HepG2 (cell line): ENCODE results near the gene ZXDC. TPM values are rescaled to one million over a fixed set of nuclear protein-coding genes. Genes with fewer than 3 reads are reported as not detected.

ENCODE experiments used
- AGO1 ChIP-seq: fragments of 200-400 bp; formaldehyde crosslinking; IDR thresholded peaks from 2 replicates; pipeline ENCODE4 v1.6.1; 2017; ENCODE audit warnings: mild to moderate bottlenecking, low read depth, low read length, moderate library complexity; ENCODE audit not compliant: poor library complexity, severe bottlenecking
- AHDC1 ChIP-seq: sonication (generic); formaldehyde crosslinking; IDR thresholded peaks from 2 replicates; pipeline ENCODE4 v1.5.1; 2020; ENCODE audit warnings: mild to moderate bottlenecking, missing genetic modification reagents, borderline replicate concordance
- AKNA ChIP-seq: sonication (generic); formaldehyde crosslinking; IDR thresholded peaks from 2 replicates; pipeline ENCODE4 v1.4.0; 2020; ENCODE audit warnings: missing genetic modification reagents, borderline replicate concordance
- ATF7 ChIP-seq, 2 experiments: fragments of 450-650 bp in 1 of 2; sonication (generic) in 1 of 2; formaldehyde crosslinking in 1 of 2; IDR thresholded peaks; 2 replicates each; pipeline versions ENCODE4 v1.4.0 to v1.6.1; 2016 to 2020; ENCODE audit warnings: antibody characterized with exemption in 1 of 2, mild to moderate bottlenecking in 1 of 2, missing genetic modification reagents in 1 of 2
- ATRX ChIP-seq: sonication (generic); formaldehyde crosslinking; IDR thresholded peaks from 2 replicates; pipeline ENCODE4 v1.4.0; 2020; ENCODE audit warnings: missing genetic modification reagents, borderline replicate concordance
- CREB3 ChIP-seq: sonication (generic); formaldehyde crosslinking; IDR thresholded peaks from 2 replicates; pipeline ENCODE4 v1.5.0; 2020; ENCODE audit warnings: missing genetic modification reagents
- GLI4 ChIP-seq: sonication (generic); formaldehyde crosslinking; IDR thresholded peaks from 2 replicates; pipeline ENCODE4 v1.5.1; 2020; ENCODE audit warnings: missing genetic modification reagents, mild to moderate bottlenecking, moderate library complexity, borderline replicate concordance
- MTF2 ChIP-seq: sonication (generic); formaldehyde crosslinking; IDR thresholded peaks from 2 replicates; pipeline ENCODE4 v1.5.0; 2020; ENCODE audit warnings: missing genetic modification reagents, borderline replicate concordance
- NR1H2 ChIP-seq: sonication (generic); formaldehyde crosslinking; IDR thresholded peaks from 2 replicates; pipeline ENCODE4 v1.8.1; 2022; ENCODE audit warnings: low read depth, missing genetic modification reagents, borderline replicate concordance
- PHB2 ChIP-seq: fragments of 450-650 bp; IDR thresholded peaks from 2 replicates; pipeline ENCODE4 v1.6.1; 2018; ENCODE audit not compliant: partially characterized antibody
- TBL1XR1 ChIP-seq: fragments of 150-350 bp; IDR thresholded peaks from 2 replicates; pipeline ENCODE4 v1.6.1; 2014; ENCODE audit warnings: borderline replicate concordance, low read length; ENCODE audit not compliant: partially characterized antibody
- TEAD2 ChIP-seq: sonication (generic); formaldehyde crosslinking; IDR thresholded peaks from 2 replicates; pipeline ENCODE4 v1.9.0; 2021; ENCODE audit warnings: missing genetic modification reagents
- YEATS2 ChIP-seq: sonication (generic); formaldehyde crosslinking; IDR thresholded peaks from 2 replicates; pipeline ENCODE4 v1.4.0; 2020; ENCODE audit warnings: missing genetic modification reagents, borderline replicate concordance
- ZBTB20 ChIP-seq: sonication (generic); formaldehyde crosslinking; IDR thresholded peaks from 2 replicates; pipeline ENCODE4 v1.8.1; 2023; ENCODE audit warnings: missing genetic modification reagents, low read depth, mild to moderate bottlenecking, borderline replicate concordance
- ZFP62 ChIP-seq: sonication (generic); formaldehyde crosslinking; IDR thresholded peaks from 2 replicates; pipeline ENCODE4 v1.4.0; 2020; ENCODE audit warnings: missing genetic modification reagents
- ZNF143 ChIP-seq: sonication (generic); formaldehyde crosslinking; IDR thresholded peaks from 2 replicates; pipeline ENCODE4 v1.4.0; 2020; ENCODE audit warnings: missing genetic modification reagents
- polyA plus RNA-seq, 8 experiments: library from polyadenylated mRNA; depleted of rRNA in 3 of 8; stranded (reverse) in 7 of 8; unstranded in 1 of 8; fragments of >200 nt; fragmentation: Illumina TruSeq in 4 of 8; extraction: Trizol in 4 of 8; gene quantifications; 2 replicates each; pipeline versions ENCODE4 v1.2.1 to v1.2.3, GENCODE V29; 2011 to 2016; ENCODE audit warnings: low read depth in 4 of 8, missing spikeins in 1 of 8, mixed read lengths in 1 of 8; ENCODE audit not compliant: insufficient read depth in 1 of 8
- total RNA-seq, 5 experiments: library from RNA; depleted of rRNA; stranded (reverse); fragments of >200 nt; fragmentation: Illumina TruSeq; extraction: Trizol; gene quantifications; 2 replicates each; pipeline ENCODE4 v1.2.3, GENCODE V29; 2016; ENCODE audit warnings: low read depth in 1 of 5

The ZXDC gene
- total and polyA plus RNA-seq, 2 of the 13 experiments (the other 11 are each of a cell fraction or from before 2014, with no cell fraction given), result 17.6 to 21.2 TPM

GRCh38 chr3:126476166-126477060 lies 722 bp upstream of the ZXDC start (continued):
- TF ChIP-seq AKNA (CRISPR knock-in tag), result no peak
- TF ChIP-seq ZBTB20 (CRISPR knock-in tag), result no peak
- TF ChIP-seq ZFP62 (CRISPR knock-in tag), result no peak
- no peak for TF ChIP-seq MTF2 (CRISPR knock-in tag)
- no peak for TF ChIP-seq ATF7 (IDR thresholded peaks at IDR 0.05)
- TF ChIP-seq ATF7 (CRISPR knock-in tag; IDR thresholded peaks at IDR 0.05), result no peak
- no peak for TF ChIP-seq TEAD2 (CRISPR knock-in tag)
- 0 out of 2 replicates have a peak, but pooled peaks have one; percentile 18 for TF ChIP-seq ZNF143
- TF ChIP-seq NR1H2, result no peak
- TF ChIP-seq AGO1, result no peak
- peak; percentile 19; the same call in 1 of the 2 replicates for TF ChIP-seq AHDC1 (CRISPR knock-in tag)
- no peak for TF ChIP-seq TBL1XR1
- TF ChIP-seq ATRX (CRISPR knock-in tag), result no peak
- TF ChIP-seq PHB2, result no peak
- TF ChIP-seq CREB3 (CRISPR knock-in tag), result no peak
- 0 out of 2 replicates have a peak, but pooled peaks have one; percentile 40 for TF ChIP-seq GLI4
- TF ChIP-seq YEATS2 (CRISPR knock-in tag), result no peak
